Measurements from ENCODE around the gene SFSWAP. TPM values are rescaled to one million over a fixed set of nuclear protein-coding genes. Genes with fewer than 3 reads are reported as not detected.

SFSWAP gene
- total RNA-seq, 1 experiment from 2014 or later = 48.1 TPM

- H3K27me3 ChIP-seq (ENCODE audit: insufficient read depth, low read length) = no peaks in the 10 kb centered on the region; the same call in 1 of the 2 replicates
- H3K14ac ChIP-seq (ENCODE audit: insufficient read depth, low read length) = no peak overlapping the region
- no peak for DNase-seq
- Mint-ChIP-seq H3K4me1 (peaks cover 0 to 15% of the 10 kb centered on the region in 2 experiments; a peak in 2 of 4 replicates), H3K4me3 (no peak overlapping the region), H3K36me3 (ENCODE audit: insufficient read depth in 1 of 3, low read depth in 3 of 3) (peaks cover 0 to 7% (median 2%) of the 10 kb centered on the region in 3 experiments; a peak in 2 of 7 replicates), H3K27ac (no peak overlapping the region; a peak in 1 of 7 replicates), H3K27me3 (ENCODE audit: low read depth) (peaks cover 11% of the 10 kb centered on the region), H3K9me3 (no peaks in the 10 kb centered on the region)
- H2AFZ ChIP-seq (ENCODE audit: low read length) = no peak overlapping the region
- H3K4me1 ChIP-seq (ENCODE audit: insufficient read depth, low read length) = no peaks in the 10 kb centered on the region
- no peak overlapping the region for H3K4me2 ChIP-seq (ENCODE audit: insufficient read depth, insufficient read length, low read length)
- H3K23me2 ChIP-seq (ENCODE audit: insufficient read length, low read depth, low read length, poor library complexity, severe bottlenecking) = no peaks in the 10 kb centered on the region
- H3K9me3 ChIP-seq (ENCODE audit: control insufficient read depth, low read depth, low read length) = no peaks in the 10 kb centered on the region
- H4K8ac ChIP-seq (replicated peaks; ENCODE audit: insufficient read length, low read depth, low read length) = no peak overlapping the region
- H2BK12ac ChIP-seq (ENCODE audit: insufficient read length, low read depth, low read length) = no peak overlapping the region
- no peaks in the 10 kb centered on the region for H4K20me1 ChIP-seq (ENCODE audit: control insufficient read depth, insufficient read depth, insufficient read length)
- no peak overlapping the region for H2BK15ac ChIP-seq (ENCODE audit: low read depth, low read length)
- no peak overlapping the region for H3K9ac ChIP-seq (ENCODE audit: extremely low read depth, insufficient read length, low read length)
- H3K27ac ChIP-seq (ENCODE audit: insufficient read length, low read depth, low read length) = no peak overlapping the region
- no peaks in the 10 kb centered on the region for H3K79me1 ChIP-seq (ENCODE audit: insufficient read depth, low read depth, low read length, poor library complexity, severe bottlenecking)
- no peak overlapping the region for H3K56ac ChIP-seq (ENCODE audit: insufficient read length, low read depth, low read length)
- H2BK20ac ChIP-seq (ENCODE audit: low read depth, low read length, poor library complexity, severe bottlenecking) = no peak overlapping the region
- no CpG with 5 or more reads among the region's 3 CpGs for WGBS (ENCODE audit: extremely low coverage, insufficient read length, low lambda C conversion rate)
- H3K23ac ChIP-seq (ENCODE audit: insufficient read length, low read depth, low read length) = no peak overlapping the region
- H3K18ac ChIP-seq (ENCODE audit: insufficient read length, low read depth, low read length) = no peak overlapping the region
- no peak overlapping the region for H2AK5ac ChIP-seq (ENCODE audit: insufficient read length, low read length)
- no peak overlapping the region for H4K5ac ChIP-seq (ENCODE audit: insufficient read length, low read depth, low read length)
- TF ChIP-seq CTCF (conservative IDR thresholded peaks at IDR 0.05) = no peak; the same call in 2 of the 3 replicates
- H2BK5ac ChIP-seq (ENCODE audit: insufficient read length, low read length) = no peak overlapping the region
- H3T11ph ChIP-seq (ENCODE audit: low read length) = no peak overlapping the region
- no peak overlapping the region for H3K4ac ChIP-seq (ENCODE audit: low read depth, low read length)
- no peaks in the 10 kb centered on the region for H3K79me2 ChIP-seq (ENCODE audit: insufficient read depth, low read length)
- H4K91ac ChIP-seq (ENCODE audit: insufficient read length, low read depth, low read length) = no peak overlapping the region
- no peak overlapping the region for H2BK120ac ChIP-seq (ENCODE audit: low read depth, low read length, poor library complexity, severe bottlenecking)
These were observed 125.3 kb downstream of the SFSWAP start for GRCh38 chr12:131836193-131836592.

Measured in H9 (cell line).